Activated naive CD8-positive, alpha-beta T cell treated with anti-CD3 and anti-CD28 coated beads, Interleukin-2, amount 50 U/mL, for 16 hours (primary cell): ENCODE data around the gene GABRB1.

Experiments
- DNase-seq: peaks from one replicate; pipeline ENCODE4 v3.0.0-alpha.2; 2020; ENCODE audit warnings: low read depth, low spot score

Gene GABRB1

DNA sequence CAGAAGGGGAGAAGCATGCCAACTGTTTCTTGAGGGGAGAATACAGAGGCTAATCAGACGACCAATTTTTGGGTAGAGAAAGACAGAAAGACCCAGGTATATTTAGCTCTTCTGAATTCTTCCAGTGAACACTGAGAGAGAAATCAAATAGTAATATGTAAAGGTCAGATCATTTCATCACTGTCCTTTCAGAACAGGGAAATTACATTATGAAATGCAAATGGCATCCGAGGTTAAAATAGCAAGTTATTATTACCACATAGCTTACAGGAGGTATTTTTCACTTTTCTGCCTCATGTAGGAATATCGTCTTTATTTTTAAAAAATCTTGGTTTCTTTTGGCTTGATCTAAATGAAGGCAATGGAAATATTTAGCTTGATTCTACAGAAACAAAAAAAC is 18.0 kb downstream of the GABRB1 start:
- no peak for DNase-seq

DNA sequence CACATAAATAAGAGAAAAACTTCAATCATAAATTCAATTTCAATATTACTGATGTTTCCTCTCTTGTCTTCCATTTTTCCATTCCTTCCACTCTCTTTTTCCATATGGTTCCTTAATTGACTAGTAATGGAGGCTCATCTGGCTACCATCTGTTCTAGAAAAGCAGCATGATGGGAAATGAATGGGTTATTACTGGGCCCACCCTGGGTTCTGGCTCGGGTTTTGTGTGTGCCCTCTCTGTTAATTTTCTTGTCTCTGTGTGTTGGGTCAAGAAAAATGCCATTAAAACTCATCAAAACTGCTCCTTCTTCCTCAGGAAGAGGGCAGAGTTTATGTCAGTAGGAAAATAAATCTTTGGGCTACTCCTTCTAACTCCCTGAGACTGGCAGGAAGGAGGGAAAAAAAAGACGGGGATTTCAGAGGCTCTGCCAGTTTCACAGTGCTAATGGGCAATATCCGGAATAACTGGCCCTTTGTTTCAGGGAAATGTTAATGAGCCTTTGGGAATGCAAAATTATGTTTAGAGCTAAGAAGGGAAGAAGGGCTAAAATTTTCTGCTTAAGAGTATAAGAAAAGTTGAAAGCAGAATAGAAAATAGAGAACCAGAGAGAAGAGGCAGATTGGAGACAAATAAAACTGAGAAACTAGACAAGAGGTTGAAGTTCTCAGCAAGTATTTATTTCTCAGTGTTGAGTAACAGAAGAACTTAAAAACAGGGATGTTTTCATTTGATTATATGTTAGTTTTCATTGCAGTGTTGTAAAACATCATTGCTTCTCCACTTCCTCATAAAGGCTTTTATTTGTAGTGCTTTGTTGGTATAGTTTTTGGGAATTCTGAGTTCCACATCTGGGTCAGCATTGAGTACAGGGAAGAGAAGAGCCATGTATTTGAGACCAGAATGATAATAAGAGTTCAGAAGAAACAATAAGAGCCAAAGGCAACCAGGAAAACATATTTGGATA is 19.7 kb downstream of the GABRB1 start:
- DNase-seq, result no peak

DNA sequence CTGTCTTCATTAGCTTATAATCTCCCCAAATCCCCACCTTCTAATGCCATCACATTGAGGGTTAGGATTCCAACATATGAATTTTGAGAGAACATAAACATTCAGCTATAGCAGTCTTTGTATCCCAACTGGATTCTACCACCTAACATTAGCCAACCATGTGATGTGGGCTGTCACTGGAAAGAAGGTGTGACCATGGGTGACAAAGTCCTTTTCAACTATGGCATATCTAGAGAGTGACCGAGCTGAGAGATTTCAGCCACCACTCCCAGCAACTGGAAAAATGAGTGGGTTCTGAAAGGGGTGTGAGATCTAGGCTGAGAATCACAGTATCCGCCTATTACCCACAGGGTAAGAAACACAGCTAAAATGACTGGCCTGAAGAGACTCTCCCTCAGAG is 22.1 kb downstream of the GABRB1 start:
- DNase-seq, result no peak

DNA sequence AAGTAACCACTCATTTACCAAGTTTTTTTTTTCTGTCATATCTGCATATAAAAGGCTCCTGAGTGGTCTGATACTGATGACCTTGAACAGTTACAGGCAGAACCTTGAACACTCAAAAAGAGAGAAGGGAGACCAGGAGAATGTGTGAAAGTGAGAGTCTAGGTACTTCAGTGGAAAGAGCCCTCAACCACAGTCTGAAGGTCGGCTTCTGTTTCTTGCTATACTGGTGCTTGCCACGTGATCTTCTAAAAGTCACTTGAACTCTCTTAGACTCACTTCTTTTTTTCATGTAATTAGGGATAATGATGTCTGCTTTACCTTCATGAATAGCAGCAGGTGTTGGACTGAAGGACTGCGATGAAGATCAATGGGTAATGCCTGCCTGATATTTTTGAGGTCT is 22.8 kb downstream of the GABRB1 start:
- no peak for DNase-seq

DNA sequence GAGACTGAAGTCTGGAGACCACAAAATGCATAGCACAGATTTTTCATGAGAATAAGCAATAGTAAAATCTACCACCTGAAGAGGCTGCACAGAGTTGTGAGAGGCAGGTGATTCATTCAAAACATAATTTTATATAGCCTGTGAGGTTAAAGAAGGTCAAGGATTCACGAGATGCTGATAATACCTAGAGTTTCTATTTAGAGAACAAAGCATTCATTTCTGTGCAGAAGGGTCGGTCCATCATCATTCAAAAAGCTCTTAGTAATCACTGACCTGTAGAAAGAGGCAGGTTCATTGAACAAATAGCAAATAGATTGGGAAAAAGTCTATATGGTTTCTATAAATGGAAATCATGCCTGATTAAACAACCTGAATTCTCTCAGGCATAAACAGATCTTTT is 26.6 kb downstream of the GABRB1 start:
- no peak for DNase-seq

DNA sequence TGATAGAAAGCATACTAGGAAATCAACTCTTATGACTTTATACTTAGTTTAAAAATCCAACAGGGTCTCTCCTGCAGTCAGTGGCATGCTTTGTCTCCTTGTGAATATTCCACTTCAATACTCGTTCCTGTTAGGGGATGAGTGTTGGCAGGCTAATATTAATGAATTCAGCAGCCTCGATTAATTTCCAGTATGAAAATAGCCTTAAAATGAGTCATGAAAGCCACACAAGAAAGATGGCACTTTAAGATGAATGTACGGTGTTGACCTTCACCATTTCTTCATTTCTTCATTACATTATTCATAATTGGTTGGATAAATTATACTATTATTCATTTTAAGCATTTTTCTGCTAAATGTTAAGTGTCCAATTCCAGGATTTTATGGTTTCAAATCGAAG is 29.2 kb downstream of the GABRB1 start:
- DNase-seq, result no peak

DNA sequence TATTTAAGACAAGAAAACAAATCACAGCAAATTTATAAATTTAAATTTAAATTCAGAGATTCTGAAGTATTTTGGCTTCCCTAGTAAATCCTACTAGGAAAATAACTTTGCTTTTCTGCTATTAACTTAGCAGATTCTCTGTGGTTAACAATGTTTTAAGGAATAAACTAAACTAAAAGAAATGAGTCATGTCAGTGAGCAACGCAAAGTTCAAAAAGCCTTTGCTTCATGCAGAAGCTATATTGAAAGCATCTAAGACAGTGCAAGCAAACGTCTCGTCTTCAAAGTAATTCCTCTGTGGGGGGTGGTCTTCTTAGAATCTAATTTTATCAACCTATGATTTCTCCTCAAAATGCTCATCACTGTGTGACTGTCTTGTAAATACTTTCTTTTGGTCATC is 30.1 kb downstream of the GABRB1 start:
- no peak for DNase-seq

DNA sequence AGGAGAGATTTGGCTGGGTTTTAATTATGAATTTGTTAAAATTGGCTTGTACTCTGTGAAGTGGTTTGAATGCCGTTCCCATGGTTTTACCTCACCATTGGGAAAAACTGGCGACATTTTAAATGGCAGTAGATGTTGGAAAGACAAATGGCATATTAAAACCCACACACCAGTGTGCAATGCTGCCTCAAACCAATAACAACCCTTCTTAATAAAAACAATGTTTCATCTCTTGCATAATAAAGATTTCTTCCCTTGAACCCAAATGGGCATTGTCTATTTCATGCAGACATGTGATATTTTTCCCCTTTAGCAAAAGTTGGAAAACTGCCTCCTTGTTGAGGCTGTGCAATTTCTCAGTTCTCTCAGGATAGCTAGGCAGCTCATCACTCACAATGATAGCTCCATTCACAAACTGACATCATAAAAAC is 33.7 kb downstream of the GABRB1 start:
- DNase-seq, result no peak

DNA sequence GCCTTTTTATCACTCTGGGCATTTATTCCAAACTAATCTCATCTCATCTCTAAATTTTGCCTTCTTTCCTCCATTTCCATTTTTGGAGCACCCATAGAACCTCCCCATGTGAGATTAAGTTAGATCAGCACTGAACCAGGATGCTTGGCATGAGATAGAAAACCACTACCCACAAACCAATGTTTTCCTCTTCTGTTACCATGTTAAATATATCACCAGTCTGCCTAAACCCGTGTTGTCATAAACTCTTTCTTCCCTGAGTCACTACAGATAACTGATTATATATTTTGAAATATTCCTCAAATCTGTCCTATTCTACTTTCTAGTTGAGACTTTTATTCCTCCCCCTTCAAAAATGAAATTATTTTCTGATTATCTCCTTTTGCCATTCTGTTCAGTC is 37.6 kb downstream of the GABRB1 start:
- no peak for DNase-seq

DNA sequence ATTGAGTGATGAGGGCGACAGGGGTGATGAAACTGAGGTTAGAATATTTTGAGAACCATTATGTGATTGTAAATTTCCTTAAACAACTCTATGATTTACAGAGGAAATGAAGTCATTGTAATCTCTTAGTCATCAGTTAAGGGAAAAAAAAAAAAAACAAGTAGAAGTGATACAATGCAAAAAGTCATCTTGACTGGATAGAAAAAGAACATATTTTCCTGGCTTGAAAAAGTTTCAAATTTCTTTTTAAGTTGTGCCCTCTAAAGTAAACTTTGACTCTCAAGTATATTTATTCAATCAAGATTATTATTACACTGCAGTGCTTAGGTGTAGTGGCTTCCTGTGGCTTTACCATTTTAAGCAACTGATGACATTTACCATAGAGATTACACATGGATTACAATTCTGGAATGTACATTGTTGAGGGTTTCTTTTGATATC is 40.6 kb downstream of the GABRB1 start:
- DNase-seq, result no peak

DNA sequence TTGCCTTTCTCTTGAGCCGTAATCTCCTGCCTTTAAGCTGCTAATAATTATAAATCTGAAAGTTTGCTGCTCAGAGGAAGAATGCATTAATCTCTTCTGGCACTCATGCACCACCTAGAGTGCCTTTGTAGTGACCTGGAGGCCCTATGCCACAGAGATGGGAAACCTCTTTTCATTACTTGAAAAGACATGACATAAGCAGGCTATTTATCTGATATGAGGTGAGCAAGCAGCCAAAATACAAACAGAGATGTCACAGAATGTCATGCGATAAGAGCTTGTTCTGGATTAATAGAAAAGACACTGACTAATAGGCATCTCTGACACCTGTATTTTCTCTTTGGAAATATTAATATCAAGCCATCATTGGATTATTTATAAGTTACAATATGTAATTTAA is 42.3 kb downstream of the GABRB1 start:
- DNase-seq, result no peak

DNA sequence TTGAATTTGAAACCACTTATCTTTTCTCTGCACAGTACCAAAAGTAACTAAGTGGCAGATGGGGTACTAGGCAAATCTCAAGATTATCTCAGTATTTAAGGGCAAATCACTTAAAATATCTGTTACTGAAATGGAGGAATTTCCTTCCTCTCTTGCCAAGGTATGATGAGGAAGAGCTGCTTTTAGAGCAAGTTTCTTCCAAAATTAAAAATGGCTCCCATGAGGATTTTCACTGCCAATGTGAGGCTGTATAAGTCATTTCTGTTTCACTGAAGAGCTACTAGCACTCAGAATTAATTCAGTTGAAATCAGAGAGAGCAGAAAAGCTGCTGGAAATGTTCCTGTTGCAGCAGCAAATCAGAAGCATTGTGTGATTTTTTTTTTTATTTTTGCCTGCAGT is 43.4 kb downstream of the GABRB1 start:
- no peak for DNase-seq

DNA sequence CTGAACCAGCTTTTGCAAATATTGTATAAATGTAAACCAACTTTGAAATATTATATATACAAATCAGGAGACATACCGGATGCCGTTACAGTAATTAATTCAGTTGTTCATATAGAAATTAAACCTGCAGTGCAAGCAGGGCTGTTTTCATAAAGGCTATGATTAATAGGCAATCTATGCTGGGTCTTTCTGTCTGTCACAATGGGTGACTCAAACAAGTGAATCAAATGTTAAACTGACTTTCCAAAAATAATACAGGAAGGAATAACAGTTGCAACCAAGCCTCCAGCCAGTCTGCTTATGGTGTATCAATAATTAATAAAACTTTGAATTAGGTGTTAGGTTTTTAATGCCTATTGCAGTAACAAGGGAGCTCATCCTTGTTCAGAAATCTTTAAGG is 43.9 kb downstream of the GABRB1 start:
- no peak for DNase-seq

DNA sequence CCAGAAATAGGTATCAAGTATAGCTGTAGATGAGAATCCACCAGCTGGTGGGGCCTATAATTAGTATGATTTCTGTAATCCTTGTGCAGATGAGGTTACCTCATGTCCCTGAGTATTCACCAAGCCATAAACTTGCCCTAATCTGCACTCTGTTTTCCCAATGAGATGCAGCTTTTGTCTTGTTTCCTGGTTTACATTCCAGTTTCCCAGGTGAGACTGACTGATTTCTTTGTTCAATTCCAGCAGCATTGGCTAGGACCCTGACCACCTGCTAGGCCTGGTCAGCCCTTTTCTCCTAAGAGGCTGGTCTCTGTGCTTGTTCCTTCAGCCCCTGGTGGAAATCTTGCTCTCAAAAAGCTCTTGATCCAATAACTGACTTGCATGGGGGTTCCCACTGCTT is 44.6 kb downstream of the GABRB1 start:
- DNase-seq, result no peak

DNA sequence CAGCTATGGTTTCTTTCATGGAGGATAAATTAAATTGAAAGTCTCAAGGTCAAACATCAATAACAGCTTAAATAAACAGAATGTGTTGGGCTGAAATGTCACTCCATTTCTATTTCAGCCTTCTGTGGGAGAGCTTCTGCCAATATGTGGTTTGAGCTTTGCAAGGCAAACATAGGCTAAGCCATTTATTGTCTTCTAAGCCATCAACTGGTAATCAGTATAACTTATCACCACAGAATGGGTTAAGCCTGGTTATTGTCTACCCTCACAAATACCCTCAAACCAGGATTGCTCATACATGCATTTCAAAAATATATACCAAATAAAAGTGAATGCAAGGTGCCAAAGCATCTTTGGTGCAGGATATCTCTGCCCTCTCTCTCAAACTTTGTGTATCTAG is 52.7 kb downstream of the GABRB1 start:
- no peak for DNase-seq

DNA sequence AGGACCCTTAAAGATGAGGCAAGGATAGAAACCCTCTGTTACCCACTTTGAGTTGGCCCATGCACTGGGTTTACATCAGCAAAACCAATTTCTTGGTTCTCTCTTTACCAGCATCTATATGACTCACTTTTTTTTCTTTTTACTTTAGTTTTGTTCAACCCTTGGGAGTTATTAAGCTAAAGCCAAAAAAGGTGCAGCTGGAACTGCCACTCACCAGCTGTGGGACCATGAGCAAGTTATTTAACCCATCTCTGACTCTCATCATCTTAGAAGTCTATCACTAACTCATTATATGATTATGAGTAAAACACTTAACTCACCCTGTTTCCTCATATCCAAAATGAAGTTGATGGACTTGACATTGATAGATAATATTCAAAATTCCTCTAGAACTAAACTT is 53.4 kb downstream of the GABRB1 start:
- DNase-seq, result no peak

DNA sequence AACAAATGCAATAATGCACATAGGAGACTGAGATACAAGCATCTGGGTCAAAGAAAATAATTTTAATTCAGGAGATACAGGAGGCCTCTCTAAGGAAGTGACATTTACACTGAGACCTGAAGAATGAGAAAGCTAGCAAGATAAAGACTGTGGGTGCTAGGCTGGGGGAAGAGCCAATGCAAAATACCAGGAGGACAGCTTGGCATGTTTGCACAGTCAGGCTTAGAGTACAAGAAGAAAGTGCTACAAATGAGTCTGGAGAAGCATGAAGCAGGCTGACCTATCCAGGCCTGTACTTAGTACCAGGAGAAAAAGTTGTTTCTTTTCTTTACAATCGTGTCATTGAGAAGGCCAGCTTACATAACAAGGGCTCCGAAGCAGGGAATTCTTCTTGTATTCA is 56.9 kb downstream of the GABRB1 start:
- no peak for DNase-seq

DNA sequence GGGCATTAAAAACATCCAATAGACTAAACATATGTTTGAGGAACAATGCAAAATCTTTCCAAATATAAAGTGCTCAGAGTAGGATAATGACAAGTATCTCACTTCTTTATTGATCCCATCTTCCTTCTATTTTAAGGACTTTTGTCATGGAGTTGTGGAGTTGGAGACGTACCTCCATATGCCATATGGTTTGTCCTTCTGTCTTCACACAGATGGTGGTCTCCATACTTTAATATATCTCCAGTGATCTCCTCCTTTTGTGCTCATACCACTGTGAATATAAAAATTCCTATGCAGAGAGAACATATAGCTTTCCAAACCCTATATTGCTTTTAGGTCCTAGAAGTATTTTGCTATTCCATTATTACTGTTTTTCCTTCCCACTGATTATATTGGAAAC is 64.5 kb downstream of the GABRB1 start:
- no peak for DNase-seq

DNA sequence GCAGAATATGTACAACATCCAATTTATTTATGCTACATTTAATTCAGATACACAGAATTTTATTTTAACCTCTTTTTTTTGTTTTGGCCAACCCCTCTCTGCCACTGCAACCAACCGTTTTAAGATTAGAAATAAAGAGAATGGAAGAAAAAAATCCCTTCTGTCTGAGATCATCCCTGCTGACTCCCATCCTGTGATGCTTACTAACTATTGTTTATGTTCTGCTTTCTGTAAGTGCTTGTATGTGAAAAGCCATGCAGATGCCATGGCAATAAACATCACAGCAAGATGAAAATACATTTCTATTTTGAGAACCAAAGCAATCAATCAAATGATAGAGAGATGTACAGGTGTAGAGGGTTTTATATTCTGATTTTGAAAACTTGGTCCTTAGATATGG is 70.1 kb downstream of the GABRB1 start:
- DNase-seq, result no peak

DNA sequence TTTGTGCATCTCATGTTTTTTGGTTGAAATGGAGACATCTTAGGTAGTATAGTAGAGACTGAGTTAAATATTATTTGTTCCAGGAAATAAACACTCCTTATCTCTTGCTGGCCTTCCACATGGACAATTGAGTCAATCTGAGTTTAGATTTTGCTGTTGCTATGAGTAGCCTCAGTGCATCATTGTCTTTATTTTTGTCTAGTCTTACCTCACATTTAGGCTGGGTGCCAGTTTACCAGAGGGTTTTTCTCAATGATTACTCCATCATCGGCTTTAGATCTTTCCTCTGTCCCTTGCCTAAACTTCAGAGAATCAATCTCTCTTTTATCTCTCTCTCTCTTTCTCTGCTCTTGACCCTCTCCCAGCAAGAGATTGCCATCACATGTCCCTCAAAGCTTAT is 73.6 kb downstream of the GABRB1 start:
- DNase-seq, result no peak

DNA sequence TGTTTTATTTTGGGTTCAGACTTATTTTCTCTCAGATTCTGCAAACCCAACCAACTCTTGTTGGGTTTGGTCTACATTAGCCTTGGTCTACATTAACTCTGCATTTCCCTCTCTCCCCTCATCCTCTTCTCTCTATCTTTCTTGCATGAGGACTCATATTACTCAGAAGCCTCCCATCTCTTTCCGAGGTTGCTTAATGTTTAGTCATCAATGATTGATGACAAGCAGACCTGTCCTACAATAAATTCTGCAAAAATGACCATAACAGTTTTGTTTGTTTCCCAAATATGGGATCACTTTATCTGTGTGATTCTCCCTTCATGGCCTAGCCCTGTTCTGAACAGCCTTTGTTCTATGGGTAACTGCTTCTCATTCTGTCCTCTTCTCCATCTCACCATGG is 75.2 kb downstream of the GABRB1 start:
- DNase-seq, result no peak

DNA sequence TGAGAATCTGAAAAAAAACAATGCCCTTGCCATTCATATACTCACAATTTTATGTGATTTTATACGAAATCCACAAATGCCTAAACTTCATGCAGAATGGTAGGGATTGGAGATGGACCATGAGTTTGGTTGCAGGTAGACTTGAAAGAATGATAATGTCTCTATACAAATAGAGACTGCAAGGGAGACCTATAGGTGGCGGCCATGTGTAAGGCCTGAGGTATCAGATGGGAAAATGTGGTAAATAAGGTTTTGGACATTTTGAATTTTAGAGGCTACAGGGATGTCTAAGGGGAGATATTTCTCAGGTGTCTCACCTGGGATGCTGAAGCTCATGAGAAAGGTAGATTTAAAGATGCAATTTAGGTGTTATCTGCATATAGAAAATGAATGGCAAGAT is 78.0 kb downstream of the GABRB1 start:
- no peak for DNase-seq

DNA sequence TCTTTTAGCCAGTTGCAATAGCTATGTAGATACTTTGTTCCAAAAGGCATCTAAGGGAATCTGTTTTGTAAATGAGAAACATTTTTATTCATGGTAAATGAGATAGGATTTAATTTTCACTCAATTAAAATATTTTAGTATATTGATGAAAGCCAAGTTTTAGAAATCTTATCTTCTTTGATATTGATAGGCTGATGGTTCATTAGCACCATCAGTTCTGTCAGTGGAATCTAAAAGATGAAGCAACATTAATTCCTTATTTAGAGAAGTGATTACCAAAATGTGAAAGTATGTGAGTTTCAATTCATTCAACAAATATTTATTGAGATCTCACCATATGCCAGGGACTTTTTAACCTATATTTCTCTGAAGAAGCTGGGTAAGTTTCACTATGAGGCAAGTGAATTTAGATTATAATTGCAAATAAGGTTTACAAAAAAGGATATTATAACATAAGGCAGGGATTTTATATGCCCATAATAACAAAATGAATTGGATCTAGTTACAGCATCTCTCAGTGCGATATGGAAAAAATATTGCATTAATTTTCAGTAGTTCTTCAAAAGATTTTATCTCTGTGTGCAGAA is 79.3 kb downstream of the GABRB1 start:
- no peak for DNase-seq
